ENCODE measurements around the gene VCAM1. TPM values are rescaled to one million over a fixed set of nuclear protein-coding genes. Genes with fewer than 3 reads are reported as not detected.

VCAM1 gene
- total RNA-seq, 1 donor from 2014 or later: 8.2 TPM

GRCh38 chr1:100713626-100714025, 5.9 kb upstream of the VCAM1 start:
- Mint-ChIP-seq H3K4me3 (ENCODE audit: unreplicated experiment) (no peak overlapping the region), H3K27ac (ENCODE audit: unreplicated experiment) (no peak overlapping the region), H3K27me3 (ENCODE audit: unreplicated experiment) (no peaks in the 10 kb centered on the region), H3K4me1 (ENCODE audit: unreplicated experiment) (peaks cover 36% of the 10 kb centered on the region), H3K36me3 (ENCODE audit: unreplicated experiment) (no peaks in the 10 kb centered on the region), H3K9me3 (ENCODE audit: unreplicated experiment) (peaks cover 4% of the 10 kb centered on the region)
- no peak for TF ChIP-seq CTCF (IDR thresholded peaks at IDR 0.05)
- DNase-seq (ENCODE audit: extremely low spot score, unreplicated experiment): no peak

- H3K9me3 Mint-ChIP-seq (ENCODE audit: unreplicated experiment): peaks cover 4% of the 10 kb centered on the region
- H3K36me3 Mint-ChIP-seq (ENCODE audit: unreplicated experiment): no peaks in the 10 kb centered on the region
- H3K4me1 Mint-ChIP-seq (ENCODE audit: unreplicated experiment): peaks cover 34% of the 10 kb centered on the region
- no peaks in the 10 kb centered on the region for H3K27me3 Mint-ChIP-seq (ENCODE audit: unreplicated experiment)
- H3K4me3 Mint-ChIP-seq (ENCODE audit: unreplicated experiment): no peak overlapping the region
- DNase-seq (ENCODE audit: extremely low spot score, unreplicated experiment): no peak
- TF ChIP-seq CTCF (IDR thresholded peaks at IDR 0.05): no peak
- no peak overlapping the region for H3K27ac Mint-ChIP-seq (ENCODE audit: unreplicated experiment)
Measured at GRCh38 chr1:100714599-100714998, 4.9 kb upstream of the VCAM1 start.

GRCh38 chr1:100717218-100717617, 2.3 kb upstream of the VCAM1 start:
- no peaks in the 10 kb centered on the region for H3K27me3 Mint-ChIP-seq (ENCODE audit: unreplicated experiment)
- peaks cover under 1% of the 10 kb centered on the region for H3K9me3 Mint-ChIP-seq (ENCODE audit: unreplicated experiment)
- peaks cover 40% of the 10 kb centered on the region for H3K4me1 Mint-ChIP-seq (ENCODE audit: unreplicated experiment)
- no peak for DNase-seq (ENCODE audit: extremely low spot score, unreplicated experiment)
- no peak overlapping the region for H3K4me3 Mint-ChIP-seq (ENCODE audit: unreplicated experiment)
- no peaks in the 10 kb centered on the region for H3K36me3 Mint-ChIP-seq (ENCODE audit: unreplicated experiment)
- H3K27ac Mint-ChIP-seq (ENCODE audit: unreplicated experiment): no peak overlapping the region
- no peak for TF ChIP-seq CTCF (IDR thresholded peaks at IDR 0.05)

- no peak for DNase-seq (ENCODE audit: extremely low spot score, unreplicated experiment)
- Mint-ChIP-seq H3K4me3 (ENCODE audit: unreplicated experiment) (no peak overlapping the region), H3K9me3 (ENCODE audit: unreplicated experiment) (no peaks in the 10 kb centered on the region), H3K36me3 (ENCODE audit: unreplicated experiment) (no peaks in the 10 kb centered on the region), H3K27ac (ENCODE audit: unreplicated experiment) (no peak overlapping the region), H3K27me3 (ENCODE audit: unreplicated experiment) (no peaks in the 10 kb centered on the region), H3K4me1 (ENCODE audit: unreplicated experiment) (peaks cover 46% of the 10 kb centered on the region)
- TF ChIP-seq CTCF (IDR thresholded peaks at IDR 0.05): no peak
Measured at GRCh38 chr1:100718581-100718980, 961 bp upstream of the VCAM1 start.

GRCh38 chr1:100720101-100720500, 559 bp downstream of the VCAM1 start:
- H3K4me3 Mint-ChIP-seq (ENCODE audit: unreplicated experiment): peak overlapping the region; percentile 57
- peak overlapping the region; percentile 71 for H3K27ac Mint-ChIP-seq (ENCODE audit: unreplicated experiment)
- no peaks in the 10 kb centered on the region for H3K27me3 Mint-ChIP-seq (ENCODE audit: unreplicated experiment)

More at GRCh38 chr1:100720101-100720500, 559 bp downstream of the VCAM1 start:
- Mint-ChIP-seq H3K36me3 (ENCODE audit: unreplicated experiment) (peaks cover 2% of the 10 kb centered on the region), H3K4me1 (ENCODE audit: unreplicated experiment) (peaks cover 40% of the 10 kb centered on the region), H3K9me3 (ENCODE audit: unreplicated experiment) (no peaks in the 10 kb centered on the region)
- TF ChIP-seq CTCF (IDR thresholded peaks at IDR 0.05): no peak
- no peak for DNase-seq (ENCODE audit: extremely low spot score, unreplicated experiment)
